A549 (cell line): Measurements from ENCODE around the gene CENPV. TPM values are rescaled to one million over a fixed set of nuclear protein-coding genes. Genes with fewer than 3 reads are reported as not detected.

Experiments used
- ATAC-seq, 2 experiments: fragments of 200-7000 bp in 1 of 2; fragments of >200 bp in 1 of 2; cut with Nextera tagmentation in 1 of 2; cut with Tn5 transposase in 1 of 2; 3 replicates each; pipeline versions ENCODE4 v1.8.0 to v1.9.1; 2018 to 2020; ENCODE audit warnings: mild to moderate bottlenecking in 1 of 2, moderate library complexity in 1 of 2
- CTCF ChIA-PET: fragments of 300-600 bp; sonication (Branson Sonifier 250); formaldehyde crosslinking; extraction: SDS; loops from one replicate; lab custom pipeline; 2021; ENCODE audit warnings: antibody characterized with exemption, inconsistent platforms; lab: Yijun Ruan, JAX
- POLR2A ChIA-PET: fragments of 350-600 bp; formaldehyde crosslinking; extraction: SDS; loops from one replicate; lab custom pipeline; 2021; ENCODE audit warnings: antibody characterized with exemption, inconsistent platforms; lab: Yijun Ruan, JAX
- DNase-seq, 2 experiments: peaks; one replicate each; pipeline versions ENCODE4 v3.0.0 to v3.0.0-alpha.2; 2011 to 2016; ENCODE audit warnings: low read depth in 1 of 2, low spot score in 1 of 2
- FAIRE-seq: peaks from 2 replicates; lab custom pipeline; 2011; peaks lifted over from hg19 to GRCh38; lab: Jason Lieb, UNC
- H3K27ac ChIP-seq, 2 experiments: fragments of >200 bp; sonication (Bioruptor Twin); formaldehyde crosslinking; 3 replicates each; pipeline ENCODE4 v1.5.1; 2016 to 2017
- H3K4me1 ChIP-seq: fragments of >200 bp; sonication (Bioruptor Twin); formaldehyde crosslinking; 3 replicates; pipeline ENCODE4 v1.6.1; 2016
- H3K4me2 ChIP-seq: fragments of >200 bp; sonication (Bioruptor Twin); formaldehyde crosslinking; 3 replicates; pipeline ENCODE4 v1.6.1; 2016
- H3K4me3 ChIP-seq: fragments of >200 bp; sonication (Bioruptor Twin); formaldehyde crosslinking; 3 replicates; pipeline ENCODE4 v1.5.1; 2016
- H3K9me3 ChIP-seq: fragments of >200 bp; sonication (Bioruptor Twin); formaldehyde crosslinking; 3 replicates; pipeline ENCODE4 v1.6.1; 2016
- BHLHE40 ChIP-seq: IDR thresholded peaks from 2 replicates; pipeline ENCODE4 v1.6.1; 2012; ENCODE audit warnings: low read depth, low read length, inconsistent platforms
- CBX8 ChIP-seq: fragments of 200-600 bp; sonication (generic); IDR thresholded peaks from 2 replicates; pipeline ENCODE4 v1.6.1; 2016
- EHF ChIP-seq: fragments of 250-450 bp; sonication (Bioruptor Pico); IDR thresholded peaks from 2 replicates; pipeline ENCODE4 v1.5.0; 2020; ENCODE audit warnings: mild to moderate bottlenecking
- EHMT2 ChIP-seq: fragments of 200-600 bp; sonication (generic); IDR thresholded peaks from 2 replicates; pipeline ENCODE4 v1.6.1; 2016; ENCODE audit warnings: antibody characterized with exemption, low read depth, mild to moderate bottlenecking, moderate library complexity
- ESRRA ChIP-seq: fragments of 150-350 bp; IDR thresholded peaks from 2 replicates; pipeline ENCODE4 v1.6.1; 2014; ENCODE audit warnings: mild to moderate bottlenecking, low read length, borderline replicate concordance
- FOSB ChIP-seq: fragments of 250-450 bp; sonication (Bioruptor Pico); IDR thresholded peaks from 2 replicates; pipeline ENCODE4 v1.5.0; 2020; ENCODE audit warnings: mild to moderate bottlenecking, moderate library complexity
- FOXS1 ChIP-seq: fragments of 250-450 bp; sonication (Bioruptor Pico); IDR thresholded peaks from 2 replicates; pipeline ENCODE4 v1.5.0; 2020; ENCODE audit warnings: mild to moderate bottlenecking, moderate library complexity
- GATA3 ChIP-seq: IDR thresholded peaks from 2 replicates; pipeline ENCODE4 v1.6.1; 2012; ENCODE audit warnings: borderline replicate concordance
- HEYL ChIP-seq: fragments of 250-450 bp; sonication (Bioruptor Pico); IDR thresholded peaks from 2 replicates; pipeline ENCODE4 v1.8.0; 2021; ENCODE audit warnings: mild to moderate bottlenecking, moderate library complexity
- HOXB5 ChIP-seq: fragments of 250-450 bp; sonication (Bioruptor Pico); IDR thresholded peaks from 2 replicates; pipeline ENCODE4 v1.5.0; 2020; ENCODE audit warnings: mild to moderate bottlenecking, moderate library complexity
- JUNB ChIP-seq: fragments of >200 bp; sonication (Bioruptor Twin); formaldehyde crosslinking; IDR thresholded peaks from 2 replicates; pipeline ENCODE4 v1.6.1; 2016
- KDM5A ChIP-seq: fragments of 200-600 bp; sonication (generic); IDR thresholded peaks from 2 replicates; pipeline ENCODE4 v1.6.1; 2016; ENCODE audit warnings: antibody characterized with exemption, mild to moderate bottlenecking
- MYC ChIP-seq: IDR thresholded peaks from 2 replicates; pipeline ENCODE4 v1.6.1; 2012; ENCODE audit warnings: mild to moderate bottlenecking, inconsistent platforms, low read length, improper control_type of control experiment, borderline replicate concordance
- NFE2L2 ChIP-seq: fragments of 150-350 bp; conservative IDR thresholded peaks from 2 replicates; pipeline ENCODE4 v1.6.1; 2014; ENCODE audit warnings: low read length
- NR3C1 ChIP-seq: fragments of >200 bp; sonication (Bioruptor Twin); formaldehyde crosslinking; IDR thresholded peaks from 3 replicates; pipeline ENCODE4 v1.6.1; 2017
- PHF8 ChIP-seq: fragments of 200-600 bp; sonication (generic); IDR thresholded peaks from 2 replicates; pipeline ENCODE4 v1.6.1; 2016; ENCODE audit warnings: low read depth, mild to moderate bottlenecking, antibody characterized with exemption, moderate library complexity, borderline replicate concordance
- RAD21 ChIP-seq, 2 experiments: fragments of >200 bp in 1 of 2; sonication (Bioruptor Twin) in 1 of 2; formaldehyde crosslinking in 1 of 2; IDR thresholded peaks in 1 of 2; conservative IDR thresholded peaks in 1 of 2; 2 replicates in 1 of 2; 3 replicates in 1 of 2; pipeline ENCODE4 v1.6.1; 2012 to 2018; ENCODE audit warnings: inconsistent platforms in 1 of 2
- RARB ChIP-seq: fragments of 250-450 bp; sonication (Bioruptor Pico); IDR thresholded peaks from 2 replicates; pipeline ENCODE4 v1.8.0; 2021; ENCODE audit warnings: mild to moderate bottlenecking, moderate library complexity
- SREBF2 ChIP-seq: fragments of 450-650 bp; IDR thresholded peaks from 2 replicates; pipeline ENCODE4 v1.6.1; 2014; ENCODE audit warnings: mild to moderate bottlenecking, moderate library complexity
- TP53 ChIP-seq: fragments of 250-450 bp; sonication (Bioruptor Pico); IDR thresholded peaks from 2 replicates; pipeline ENCODE4 v1.5.0; 2021; ENCODE audit warnings: mild to moderate bottlenecking, moderate library complexity
- ZC3H11A ChIP-seq: fragments of 450-650 bp; IDR thresholded peaks from 2 replicates; pipeline ENCODE4 v1.6.1; 2014; ENCODE audit warnings: antibody characterized with exemption, mild to moderate bottlenecking
- WGBS: methylation state at CpG from one replicate; pipeline ENCODE4 v1.1.6; 2017; ENCODE audit errors: missing lambda C conversion rate; 5-methylcytosine and 5-hydroxymethylcytosine counted together
- polyA plus RNA-seq, 4 experiments: library from polyadenylated mRNA; depleted of rRNA in 3 of 4; stranded (reverse); fragments of >200 nt; fragmentation: RNase III in 1 of 4; extraction: RNeasy Plus Mini Kit Qiagen cat#74134 plus additional on column Dnase treatment in 1 of 4; gene quantifications; 2 replicates in 3 of 4; 3 replicates in 1 of 4; pipeline ENCODE4 v1.2.3, GENCODE V29; 2011 to 2017
- TF ChIP-seq, protein P1 (sequence below): IDR thresholded peaks from 2 replicates; pipeline ENCODE4 v1.6.1; 2012
- TF ChIP-seq, protein P2 (sequence below): fragments of >200 bp; sonication (Bioruptor Twin); formaldehyde crosslinking; IDR thresholded peaks from 2 replicates; pipeline ENCODE4 v1.6.1; 2016
- TF ChIP-seq, protein P3 (sequence below): fragments of >200 bp; sonication (Bioruptor Twin); formaldehyde crosslinking; IDR thresholded peaks from 3 replicates; pipeline ENCODE4 v1.6.1; 2016
- TF ChIP-seq, protein P4 (sequence below): IDR thresholded peaks from 2 replicates; pipeline ENCODE4 v1.6.1; 2012; ENCODE audit warnings: low read depth, borderline replicate concordance
- TF ChIP-seq, protein P5 (sequence below): fragments of 200-600 bp; sonication (generic); IDR thresholded peaks from 2 replicates; pipeline ENCODE4 v1.6.1; 2016; ENCODE audit warnings: antibody characterized with exemption, mild to moderate bottlenecking, moderate library complexity

Gene CENPV
- polyA plus RNA-seq, 2 of the 4 experiments (the other 2 are of a cell fraction), result 112 to 202 TPM

DNA sequence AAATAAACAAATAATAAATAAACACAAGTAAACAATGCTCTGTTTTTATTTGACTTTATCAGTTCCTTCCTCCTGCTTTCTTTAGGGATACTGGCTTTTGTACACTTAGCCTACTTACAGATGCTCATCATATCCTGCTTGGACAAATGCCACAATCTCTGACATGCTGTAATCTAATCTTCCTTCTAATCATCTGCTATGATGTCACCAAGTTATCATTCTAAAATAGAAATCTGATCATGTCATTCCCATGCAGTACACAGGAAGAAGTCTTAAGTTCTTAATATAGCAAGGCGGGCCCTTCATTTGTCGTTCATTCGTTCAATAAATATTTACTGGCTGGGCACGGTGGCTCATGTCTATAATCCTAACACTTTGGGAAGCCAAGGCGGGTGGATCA lies 18.5 kb upstream of the CENPV start:
- FAIRE-seq (no peak), ATAC-seq (peak in 1 of 2 experiments; percentile 52; a peak in 3 of 6 replicates), DNase-seq (peak in 1 of 2 experiments; percentile 82)
- peaks cover 2% of the 10 kb centered on the region; the same call in 1 of the 3 replicates for H3K4me1 ChIP-seq
- H3K4me2 ChIP-seq, result no peak overlapping the region
- H3K4me3 ChIP-seq, result no peak overlapping the region
- ChIA-PET POLR2A (no interaction called here), CTCF (interaction anchor here (0.7 to 10.2 kb wide), 4 partner anchors 8 to 67 kb away, joined by 3 to 132 read pairs (median 6); partner anchors contain the start of gene CENPV)
- H3K27ac ChIP-seq, result no peak overlapping the region
- 79% methylated on average over 5 of the region's 5 CpGs for WGBS
- no peaks in the 10 kb centered on the region for H3K9me3 ChIP-seq
- TF ChIP-seq SREBF2 (no peak), NFE2L2 (no peak), CBX8 (no peak), GATA3 (no peak), HEYL (CRISPR knock-in tag) (no peak), MYC (no peak), ESRRA (no peak), NR3C1 (no peak), BHLHE40 (no peak), ZC3H11A (no peak), PHF8 (no peak), TP53 (CRISPR knock-in tag) (no peak), FOSB (no peak), RARB (CRISPR knock-in tag) (no peak), RAD21 (conservative IDR thresholded peaks at IDR 0.05 in 1 of 2, IDR thresholded peaks at IDR 0.05 in 1 of 2) (no peak)
- TF ChIP-seq, protein P1, sequence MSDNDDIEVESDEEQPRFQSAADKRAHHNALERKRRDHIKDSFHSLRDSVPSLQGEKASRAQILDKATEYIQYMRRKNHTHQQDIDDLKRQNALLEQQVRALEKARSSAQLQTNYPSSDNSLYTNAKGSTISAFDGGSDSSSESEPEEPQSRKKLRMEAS, result no peak
- TF ChIP-seq, protein P2, sequence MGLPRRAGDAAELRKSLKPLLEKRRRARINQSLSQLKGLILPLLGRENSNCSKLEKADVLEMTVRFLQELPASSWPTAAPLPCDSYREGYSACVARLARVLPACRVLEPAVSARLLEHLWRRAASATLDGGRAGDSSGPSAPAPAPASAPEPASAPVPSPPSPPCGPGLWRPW, result no peak
- TF ChIP-seq, protein P3, sequence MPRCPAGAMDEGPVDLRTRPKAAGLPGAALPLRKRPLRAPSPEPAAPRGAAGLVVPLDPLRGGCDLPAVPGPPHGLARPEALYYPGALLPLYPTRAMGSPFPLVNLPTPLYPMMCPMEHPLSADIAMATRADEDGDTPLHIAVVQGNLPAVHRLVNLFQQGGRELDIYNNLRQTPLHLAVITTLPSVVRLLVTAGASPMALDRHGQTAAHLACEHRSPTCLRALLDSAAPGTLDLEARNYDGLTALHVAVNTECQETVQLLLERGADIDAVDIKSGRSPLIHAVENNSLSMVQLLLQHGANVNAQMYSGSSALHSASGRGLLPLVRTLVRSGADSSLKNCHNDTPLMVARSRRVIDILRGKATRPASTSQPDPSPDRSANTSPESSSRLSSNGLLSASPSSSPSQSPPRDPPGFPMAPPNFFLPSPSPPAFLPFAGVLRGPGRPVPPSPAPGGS, result no peak

DNA sequence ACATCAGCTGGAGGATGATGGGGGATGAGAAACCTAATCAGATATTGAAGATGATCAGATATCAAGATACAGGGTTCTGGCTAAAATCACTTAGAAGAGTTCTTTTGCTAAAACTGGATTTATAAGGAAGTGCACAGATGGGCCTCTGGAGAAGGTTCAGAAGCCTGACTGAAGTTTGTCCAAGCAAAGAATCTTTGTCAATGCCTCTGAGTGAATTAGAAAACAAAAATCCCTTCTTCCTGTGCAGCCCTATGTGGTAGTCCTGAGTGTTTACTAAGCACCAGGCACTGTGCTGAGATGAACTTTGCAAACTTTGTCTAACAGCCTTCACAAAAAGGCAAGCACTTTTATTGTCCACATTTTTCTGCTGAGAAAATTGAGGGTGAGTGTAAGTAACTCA lies 11.4 kb upstream of the CENPV start:
- H3K27ac ChIP-seq, result peak overlapping the region in 1 of 2 experiments; percentile 38; a peak in 2 of 6 replicates
- CTCF ChIA-PET, result interaction anchor here (0.7 to 6.6 kb wide), 46 partner anchors 11 to 225 kb away, joined by 3 to 163 read pairs (median 10); partner anchors contain the start of genes CENPV, PIGL, TRPV2 and UBB
- no peak overlapping the region for H3K4me3 ChIP-seq

More for the DNA sequence above, 11.4 kb upstream of the CENPV start:
- H3K4me2 ChIP-seq, result no peak overlapping the region
- no peak for FAIRE-seq
- no peak for TF ChIP-seq KDM5A
- no peak for TF ChIP-seq FOXS1
- TF ChIP-seq HEYL (CRISPR knock-in tag), result no peak
- no peak for TF ChIP-seq HOXB5
- no peak for TF ChIP-seq JUNB
- TF ChIP-seq, protein P4, sequence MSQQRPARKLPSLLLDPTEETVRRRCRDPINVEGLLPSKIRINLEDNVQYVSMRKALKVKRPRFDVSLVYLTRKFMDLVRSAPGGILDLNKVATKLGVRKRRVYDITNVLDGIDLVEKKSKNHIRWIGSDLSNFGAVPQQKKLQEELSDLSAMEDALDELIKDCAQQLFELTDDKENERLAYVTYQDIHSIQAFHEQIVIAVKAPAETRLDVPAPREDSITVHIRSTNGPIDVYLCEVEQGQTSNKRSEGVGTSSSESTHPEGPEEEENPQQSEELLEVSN, result no peak
- no peak for TF ChIP-seq EHMT2
- TF ChIP-seq, protein P5, sequence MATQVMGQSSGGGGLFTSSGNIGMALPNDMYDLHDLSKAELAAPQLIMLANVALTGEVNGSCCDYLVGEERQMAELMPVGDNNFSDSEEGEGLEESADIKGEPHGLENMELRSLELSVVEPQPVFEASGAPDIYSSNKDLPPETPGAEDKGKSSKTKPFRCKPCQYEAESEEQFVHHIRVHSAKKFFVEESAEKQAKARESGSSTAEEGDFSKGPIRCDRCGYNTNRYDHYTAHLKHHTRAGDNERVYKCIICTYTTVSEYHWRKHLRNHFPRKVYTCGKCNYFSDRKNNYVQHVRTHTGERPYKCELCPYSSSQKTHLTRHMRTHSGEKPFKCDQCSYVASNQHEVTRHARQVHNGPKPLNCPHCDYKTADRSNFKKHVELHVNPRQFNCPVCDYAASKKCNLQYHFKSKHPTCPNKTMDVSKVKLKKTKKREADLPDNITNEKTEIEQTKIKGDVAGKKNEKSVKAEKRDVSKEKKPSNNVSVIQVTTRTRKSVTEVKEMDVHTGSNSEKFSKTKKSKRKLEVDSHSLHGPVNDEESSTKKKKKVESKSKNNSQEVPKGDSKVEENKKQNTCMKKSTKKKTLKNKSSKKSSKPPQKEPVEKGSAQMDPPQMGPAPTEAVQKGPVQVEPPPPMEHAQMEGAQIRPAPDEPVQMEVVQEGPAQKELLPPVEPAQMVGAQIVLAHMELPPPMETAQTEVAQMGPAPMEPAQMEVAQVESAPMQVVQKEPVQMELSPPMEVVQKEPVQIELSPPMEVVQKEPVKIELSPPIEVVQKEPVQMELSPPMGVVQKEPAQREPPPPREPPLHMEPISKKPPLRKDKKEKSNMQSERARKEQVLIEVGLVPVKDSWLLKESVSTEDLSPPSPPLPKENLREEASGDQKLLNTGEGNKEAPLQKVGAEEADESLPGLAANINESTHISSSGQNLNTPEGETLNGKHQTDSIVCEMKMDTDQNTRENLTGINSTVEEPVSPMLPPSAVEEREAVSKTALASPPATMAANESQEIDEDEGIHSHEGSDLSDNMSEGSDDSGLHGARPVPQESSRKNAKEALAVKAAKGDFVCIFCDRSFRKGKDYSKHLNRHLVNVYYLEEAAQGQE, result no peak
- TF ChIP-seq SREBF2, result no peak
- no peak for TF ChIP-seq CBX8
- no peak for TF ChIP-seq FOSB
- TF ChIP-seq PHF8, result no peak
- TF ChIP-seq ESRRA, result no peak
- TF ChIP-seq, protein P3, result no peak
- no peak for TF ChIP-seq RAD21 (conservative IDR thresholded peaks at IDR 0.05 in 1 of 2, IDR thresholded peaks at IDR 0.05 in 1 of 2)
- TF ChIP-seq EHF (CRISPR knock-in tag), result no peak
- TF ChIP-seq ZC3H11A, result no peak
- TF ChIP-seq, protein P2, result no peak
- no peak for TF ChIP-seq MYC
- TF ChIP-seq, all 56 proteins: peak for 0
- DNase-seq (no peak), ATAC-seq (peak in 1 of 2 experiments; percentile 14; a peak in 2 of 6 replicates)
- POLR2A ChIA-PET, result interaction anchor here (1.9 to 2.8 kb wide), 3 partner anchors 12 to 74 kb away, joined by 15 to 30 read pairs (median 17); partner anchors contain the start of genes CENPV and UBB
- no peaks in the 10 kb centered on the region for H3K9me3 ChIP-seq
- H3K4me1 ChIP-seq, result peaks cover 7% of the 10 kb centered on the region; the same call in 1 of the 3 replicates
